ENCODE results near the gene PRKCA. TPM values are rescaled to one million over a fixed set of nuclear protein-coding genes. Genes with fewer than 3 reads are reported as not detected.

Gene PRKCA
- total RNA-seq, 3 donors from 2014 or later, result 5.1 to 10.5 (median 6.6) TPM

- H3K4me3 ChIP-seq, result no peak overlapping the region
- no peak overlapping the region for H3K27ac ChIP-seq
- no peaks in the 10 kb centered on the region for H3K27me3 ChIP-seq
- H3K36me3 ChIP-seq, result no peaks in the 10 kb centered on the region
- no peak for TF ChIP-seq POLR2A (IDR thresholded peaks at IDR 0.05)
- no peak for TF ChIP-seq CTCF (IDR thresholded peaks at IDR 0.05)
- TF ChIP-seq POLR2AphosphoS5 (IDR thresholded peaks at IDR 0.05), result no peak
- H3K4me1 ChIP-seq, result no peaks in the 10 kb centered on the region
- DNase-seq (ENCODE audit: low spot score in 2 of 2), result no peak
- H3K9me3 ChIP-seq, result peaks cover 0 to 4% of the 10 kb centered on the region in 2 donors
- intact Hi-C loops (cut with DNase I; ENCODE audit: low total_unique reads), result no loop called here
Observed at GRCh38 chr17:66548659-66549310, 246.4 kb downstream of the PRKCA start.

GRCh38 chr17:66549311-66549704 lies 246.9 kb downstream of the PRKCA start:
- H3K9me3 ChIP-seq, result peaks cover 0 to 4% of the 10 kb centered on the region in 2 donors
- no peak for DNase-seq (ENCODE audit: low spot score in 2 of 2)
- H3K4me1 ChIP-seq, result no peaks in the 10 kb centered on the region
- no peak overlapping the region for H3K4me3 ChIP-seq
- H3K27me3 ChIP-seq, result no peaks in the 10 kb centered on the region
- no peak overlapping the region for H3K27ac ChIP-seq
- no peaks in the 10 kb centered on the region for H3K36me3 ChIP-seq
- TF ChIP-seq CTCF (IDR thresholded peaks at IDR 0.05) (no peak), POLR2AphosphoS5 (IDR thresholded peaks at IDR 0.05) (no peak), POLR2A (IDR thresholded peaks at IDR 0.05) (no peak)
- intact Hi-C loops (cut with DNase I; ENCODE audit: low total_unique reads), result no loop called here

- Histone ChIP-seq H3K36me3 (no peaks in the 10 kb centered on the region), H3K27me3 (no peaks in the 10 kb centered on the region), H3K9me3 (peaks cover 0 to 4% of the 10 kb centered on the region in 2 donors)
Observed at GRCh38 chr17:66549731-66550207, 247.4 kb downstream of the PRKCA start.

GRCh38 chr17:66551839-66552238 lies 249.4 kb downstream of the PRKCA start:
- no peaks in the 10 kb centered on the region for H3K36me3 ChIP-seq
- H3K4me3 ChIP-seq, result no peak overlapping the region
- no peaks in the 10 kb centered on the region for H3K9me3 ChIP-seq
- TF ChIP-seq POLR2AphosphoS5 (IDR thresholded peaks at IDR 0.05) (no peak), CTCF (IDR thresholded peaks at IDR 0.05) (no peak), POLR2A (IDR thresholded peaks at IDR 0.05) (no peak)
- H3K4me1 ChIP-seq, result no peaks in the 10 kb centered on the region
- no peak overlapping the region for H3K27ac ChIP-seq
- DNase-seq (ENCODE audit: low spot score in 2 of 2), result no peak
- intact Hi-C loops (cut with DNase I; ENCODE audit: low total_unique reads), result no loop called here
- H3K27me3 ChIP-seq, result no peaks in the 10 kb centered on the region

More at GRCh38 chr17:66549731-66550207, 247.4 kb downstream of the PRKCA start:
- intact Hi-C loops (cut with DNase I; ENCODE audit: low total_unique reads), result no loop called here
- Histone ChIP-seq H3K4me3 (no peak overlapping the region), H3K27ac (no peak overlapping the region), H3K4me1 (no peaks in the 10 kb centered on the region)
- TF ChIP-seq POLR2A (IDR thresholded peaks at IDR 0.05), result no peak
- TF ChIP-seq POLR2AphosphoS5 (IDR thresholded peaks at IDR 0.05), result no peak
- TF ChIP-seq CTCF (IDR thresholded peaks at IDR 0.05), result no peak
- DNase-seq (ENCODE audit: low spot score in 2 of 2), result no peak

- no peaks in the 10 kb centered on the region for H3K36me3 ChIP-seq
- no peaks in the 10 kb centered on the region for H3K9me3 ChIP-seq
- no peak for DNase-seq (ENCODE audit: low spot score in 2 of 2)
- TF ChIP-seq POLR2A (IDR thresholded peaks at IDR 0.05), result no peak
- no peak for TF ChIP-seq CTCF (IDR thresholded peaks at IDR 0.05)
- TF ChIP-seq POLR2AphosphoS5 (IDR thresholded peaks at IDR 0.05), result no peak
- H3K27ac ChIP-seq, result no peak overlapping the region
- no peaks in the 10 kb centered on the region for H3K27me3 ChIP-seq
- no peaks in the 10 kb centered on the region for H3K4me1 ChIP-seq
- no peak overlapping the region for H3K4me3 ChIP-seq
- intact Hi-C loops (cut with DNase I; ENCODE audit: low total_unique reads), result no loop called here
Observed at GRCh38 chr17:66552371-66552770, 250.0 kb downstream of the PRKCA start.
